Ishikawa (cell line): ENCODE data around the gene SYTL4.

Source experiments
- CEBPB ChIP-seq: IDR thresholded peaks from 2 replicates; pipeline ENCODE4 v1.6.1; 2012
- TCF12 ChIP-seq: IDR thresholded peaks from 2 replicates; pipeline ENCODE4 v1.6.1; 2012; ENCODE audit warnings: low read depth

DNA sequence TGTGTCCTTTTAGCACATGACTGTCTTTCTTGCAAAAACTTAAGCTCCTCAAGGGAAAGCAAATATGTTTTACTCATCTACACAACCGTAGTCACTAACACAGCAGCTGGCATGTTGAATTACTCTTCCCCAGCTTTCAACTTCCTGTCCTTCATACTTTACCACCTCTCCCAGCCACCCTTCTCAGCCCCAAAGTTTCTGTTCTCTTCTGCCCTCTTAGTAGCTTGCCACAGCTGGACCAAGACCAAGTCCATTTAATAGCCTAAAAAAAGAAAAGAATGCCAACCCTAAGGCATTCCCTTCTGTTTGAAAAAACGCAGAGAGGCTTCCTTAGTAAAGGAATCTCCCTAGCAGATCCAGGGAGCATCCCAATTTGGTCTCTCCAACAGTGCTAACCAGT, 51.2 kb downstream of the SYTL4 start:
- no peak for TF ChIP-seq CEBPB
- TF ChIP-seq TCF12, result no peak
